HG02759 (cell line): Measurements from ENCODE around the gene LARP4B.

Source experiments
- ATAC-seq: cut with Tn5 transposase; IDR thresholded peaks from one replicate; pipeline ENCODE4 v1.9.1; 2021; ENCODE audit warnings: mild to moderate bottlenecking, moderate library complexity; ENCODE audit not compliant: unreplicated experiment

LARP4B gene

DNA sequence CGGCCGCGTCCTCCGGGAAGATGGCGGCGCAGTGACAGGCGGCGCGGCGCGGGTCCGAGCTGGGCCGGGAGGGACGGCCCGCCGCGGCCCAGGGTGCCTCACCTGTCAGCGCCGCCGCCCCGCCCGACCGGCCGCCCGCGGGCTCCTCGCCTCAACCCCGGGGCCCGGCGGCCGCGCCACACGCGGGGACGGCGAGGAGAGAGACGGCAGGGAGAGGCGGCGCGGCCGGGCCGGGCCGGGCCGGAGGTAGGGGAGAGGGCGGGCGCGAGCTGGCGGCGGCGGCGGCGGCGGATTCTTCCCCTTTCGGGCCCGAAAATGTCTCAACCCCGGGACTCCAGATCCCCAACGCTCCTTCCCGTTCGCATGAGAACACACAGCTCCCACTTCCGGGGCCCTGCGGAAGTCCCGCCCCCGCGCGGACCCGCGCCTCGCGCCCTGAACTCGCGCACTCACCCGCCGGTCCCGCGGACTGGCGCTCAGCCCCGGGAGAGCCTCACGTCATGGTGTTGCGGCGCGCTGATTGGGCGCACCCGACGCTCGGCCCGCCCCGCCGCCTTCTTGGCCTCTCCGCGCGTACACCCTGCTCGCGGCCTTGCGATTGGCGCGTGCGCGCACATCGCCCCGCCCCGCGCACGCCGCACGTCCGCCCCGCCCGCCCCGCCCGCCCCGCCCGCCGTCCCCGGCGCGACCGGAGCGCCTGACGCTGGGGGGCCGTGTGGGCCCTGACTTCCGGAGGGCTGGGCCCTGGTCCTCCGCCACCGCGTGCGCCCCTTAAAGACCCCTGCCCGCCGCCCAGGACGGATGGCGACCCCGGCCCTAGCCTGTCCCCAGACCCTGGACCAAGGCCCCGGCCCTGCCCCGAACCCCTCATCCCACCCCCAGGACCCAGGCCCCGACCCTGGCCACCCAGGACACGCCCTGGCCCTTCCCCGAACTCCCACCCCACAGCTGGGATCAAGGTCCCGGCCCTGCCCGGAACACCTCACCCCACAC lies at the start of gene LARP4B:
Gene LARP4B (minus strand): TSS at position 380 of the 993 bp plus-strand sequence. CDS start 45,984 bp downstream, outside the sequence.
- peak; percentile 93 for ATAC-seq

DNA sequence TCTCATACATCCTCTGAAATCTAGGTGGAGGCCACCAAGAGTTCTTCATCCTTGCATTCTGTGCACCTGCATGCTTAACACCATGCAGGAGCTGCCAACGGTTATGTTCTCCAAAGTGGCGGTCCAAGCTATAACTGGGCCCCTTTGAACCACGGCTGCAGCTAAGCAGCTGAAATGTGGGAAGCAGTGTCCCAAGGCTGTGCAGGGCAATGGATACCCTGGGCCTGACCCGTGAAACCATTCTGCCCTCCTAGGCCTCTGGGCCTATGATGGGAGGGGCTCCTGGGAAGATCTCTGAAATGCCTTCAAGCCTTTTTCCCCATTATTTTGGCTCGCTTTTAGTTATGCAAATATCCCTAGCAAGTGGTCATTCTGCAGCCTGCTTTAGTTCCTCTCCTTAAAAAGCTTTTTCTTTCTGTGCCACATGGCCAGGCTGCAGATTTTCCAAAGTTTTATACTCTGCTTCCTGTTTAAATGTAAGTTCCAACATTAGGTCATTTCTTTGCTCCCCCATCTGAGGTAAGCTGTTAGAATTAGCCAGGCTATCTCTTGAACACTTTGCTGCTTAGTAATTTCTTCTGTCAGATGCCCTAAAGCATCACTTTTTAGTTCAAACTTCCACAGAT lies 49.1 kb upstream of the LARP4B start:
- no peak for ATAC-seq

DNA sequence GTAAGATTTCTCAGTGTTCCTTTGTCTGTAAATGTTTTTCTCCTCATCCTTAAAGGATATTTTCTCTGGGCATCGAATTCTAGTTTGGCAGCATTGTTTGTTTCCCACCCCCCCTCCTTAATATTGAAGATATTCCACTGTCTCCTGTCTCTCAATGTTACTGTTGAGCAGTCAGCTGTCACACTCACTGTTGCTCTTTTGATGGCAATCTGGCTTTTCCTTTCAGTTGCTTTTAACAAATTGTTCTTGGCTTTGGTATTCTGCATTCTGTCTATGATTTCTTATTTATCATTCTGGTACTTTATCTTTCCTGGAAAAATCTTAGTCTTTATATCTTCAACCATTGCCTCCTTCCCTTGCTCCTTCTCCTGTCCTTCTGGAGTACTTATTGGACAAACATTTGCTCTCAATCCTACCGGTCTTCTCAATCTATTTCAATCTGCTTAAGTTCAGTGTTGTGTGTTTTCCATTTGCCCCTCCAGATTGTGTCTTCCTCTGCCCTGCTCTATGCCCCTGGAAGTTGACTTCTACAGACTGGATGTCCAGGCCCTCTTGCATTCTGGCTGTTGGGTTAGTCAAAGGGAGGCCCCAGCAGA lies 47.4 kb upstream of the LARP4B start:
- no peak for ATAC-seq

DNA sequence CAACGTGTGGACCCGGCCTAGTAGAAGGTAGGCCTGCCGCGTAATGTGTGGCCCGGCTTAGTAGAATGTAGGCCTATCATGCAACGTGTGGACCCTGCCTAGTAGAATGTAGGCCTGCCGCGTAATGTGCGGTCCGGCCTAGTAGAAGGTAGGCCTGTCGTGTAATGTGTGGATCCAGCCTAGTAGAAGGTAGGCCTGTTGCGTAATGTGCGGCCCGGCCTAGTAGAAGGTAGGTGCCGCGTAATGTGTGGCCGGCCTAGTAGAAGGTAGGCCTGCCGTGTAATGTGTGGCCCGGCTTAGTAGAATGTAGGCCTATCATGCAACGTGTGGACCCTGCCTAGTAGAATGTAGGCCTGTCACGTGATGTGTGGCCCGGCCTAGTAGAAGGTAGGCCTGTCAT lies 44.8 kb upstream of the LARP4B start:
- no peak for ATAC-seq

DNA sequence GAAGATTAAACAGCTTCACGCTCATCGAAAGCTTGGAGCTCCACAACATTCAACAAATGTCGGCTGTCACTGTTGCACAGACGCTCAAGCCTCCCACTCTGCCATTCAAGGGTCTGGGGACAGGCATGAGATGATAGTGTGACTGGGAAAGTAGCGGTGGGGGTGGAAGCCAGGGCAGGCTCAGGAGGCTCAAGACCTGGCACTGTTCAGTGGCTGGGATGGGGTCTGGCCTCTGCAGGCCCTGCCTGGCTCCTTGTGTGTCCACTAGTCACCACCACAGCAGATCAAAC lies 43.2 kb upstream of the LARP4B start:
- no peak for ATAC-seq

DNA sequence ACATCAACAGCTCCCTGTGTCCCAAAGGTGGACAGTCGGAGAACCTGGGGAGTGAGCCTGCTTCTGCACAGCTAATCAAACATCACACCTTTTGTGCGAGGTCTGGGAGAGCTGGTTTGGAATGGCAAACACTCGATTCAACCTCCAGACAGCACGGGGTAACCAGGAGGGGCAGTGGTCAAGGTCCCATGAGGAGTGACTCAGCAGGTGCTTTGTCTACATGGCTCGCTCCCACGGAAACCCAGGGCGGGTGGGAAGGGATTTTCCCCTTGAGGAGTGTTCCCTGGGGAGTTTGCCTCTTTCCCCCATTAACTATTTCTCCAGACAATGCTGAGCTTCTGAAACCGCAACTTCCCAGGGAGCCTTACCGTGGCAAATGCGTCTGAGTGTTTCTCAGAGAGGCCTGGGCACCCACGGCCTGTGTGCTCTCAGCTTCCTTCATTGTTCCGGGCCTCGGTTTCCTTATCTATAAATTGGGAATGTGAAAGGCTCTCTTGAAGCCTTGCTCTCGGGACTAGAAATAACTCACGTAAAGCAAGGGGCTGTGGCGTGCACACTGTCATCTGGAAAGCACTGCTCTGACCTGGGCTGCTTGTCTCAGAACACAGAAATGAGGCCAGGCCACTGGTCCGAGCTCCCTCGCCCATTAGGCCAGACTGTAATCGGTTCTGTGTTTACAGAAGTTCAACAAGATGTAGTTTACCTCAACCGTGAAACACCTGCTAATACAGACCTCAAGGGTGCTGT lies 42.7 kb upstream of the LARP4B start:
- no peak for ATAC-seq

DNA sequence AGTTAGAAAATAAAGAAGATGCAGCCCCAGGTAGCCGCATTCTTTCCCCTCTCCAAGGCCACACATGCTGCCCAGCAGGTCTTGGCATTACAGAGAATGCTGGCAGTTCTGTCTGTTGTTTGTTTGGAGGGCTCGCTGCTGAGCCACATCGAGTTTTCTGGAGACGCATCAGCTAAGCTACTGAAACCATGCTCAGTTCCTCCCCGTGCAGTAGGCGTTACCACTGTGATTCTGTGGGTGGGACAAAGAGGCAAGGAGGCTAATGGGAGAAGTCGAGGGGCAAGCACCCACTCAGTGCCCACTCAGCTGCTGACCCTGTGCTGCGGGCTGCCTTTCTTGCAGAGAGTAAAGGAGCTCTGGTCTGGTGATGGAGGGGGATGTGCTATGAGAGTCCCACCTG lies 41.3 kb upstream of the LARP4B start:
- no peak for ATAC-seq

DNA sequence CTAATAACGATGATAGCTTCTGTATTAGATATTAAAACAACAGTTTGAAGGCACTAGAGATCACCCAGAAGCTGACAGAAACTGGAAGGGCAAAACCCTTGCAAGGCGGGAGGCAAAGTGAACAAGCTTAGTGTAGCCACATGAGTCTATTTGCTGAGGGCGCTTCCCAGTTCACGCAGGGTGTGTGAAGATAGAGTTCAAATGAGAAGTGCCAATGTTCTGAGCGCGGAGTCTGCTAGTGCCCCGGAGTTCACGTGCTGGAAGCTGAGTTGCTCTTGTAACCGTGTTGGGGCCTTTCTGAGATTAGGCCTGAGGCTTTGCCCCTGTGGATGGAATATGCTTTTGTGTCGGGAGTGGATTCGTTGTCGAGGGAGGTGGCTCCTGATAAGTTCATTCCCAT lies 40.1 kb upstream of the LARP4B start:
- no peak for ATAC-seq

DNA sequence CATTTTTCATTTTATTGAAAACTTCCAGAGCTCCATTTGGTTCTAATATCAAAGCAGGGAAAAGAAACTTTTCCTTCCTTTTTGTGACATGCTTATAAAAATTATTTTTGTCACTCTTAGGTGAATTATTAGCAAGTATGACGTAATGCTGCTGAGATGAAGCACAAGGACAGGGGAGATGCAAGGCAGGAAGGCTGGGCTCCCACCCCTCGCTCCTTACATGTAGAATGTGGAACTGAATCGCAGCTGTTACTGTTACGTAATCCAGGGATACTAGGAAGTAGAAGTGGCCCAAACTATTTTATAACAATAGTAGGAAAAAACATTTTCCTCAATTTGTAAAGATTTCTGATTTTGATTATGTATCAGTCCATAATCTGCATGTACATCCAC lies 39.6 kb upstream of the LARP4B start:
- ATAC-seq = no peak

DNA sequence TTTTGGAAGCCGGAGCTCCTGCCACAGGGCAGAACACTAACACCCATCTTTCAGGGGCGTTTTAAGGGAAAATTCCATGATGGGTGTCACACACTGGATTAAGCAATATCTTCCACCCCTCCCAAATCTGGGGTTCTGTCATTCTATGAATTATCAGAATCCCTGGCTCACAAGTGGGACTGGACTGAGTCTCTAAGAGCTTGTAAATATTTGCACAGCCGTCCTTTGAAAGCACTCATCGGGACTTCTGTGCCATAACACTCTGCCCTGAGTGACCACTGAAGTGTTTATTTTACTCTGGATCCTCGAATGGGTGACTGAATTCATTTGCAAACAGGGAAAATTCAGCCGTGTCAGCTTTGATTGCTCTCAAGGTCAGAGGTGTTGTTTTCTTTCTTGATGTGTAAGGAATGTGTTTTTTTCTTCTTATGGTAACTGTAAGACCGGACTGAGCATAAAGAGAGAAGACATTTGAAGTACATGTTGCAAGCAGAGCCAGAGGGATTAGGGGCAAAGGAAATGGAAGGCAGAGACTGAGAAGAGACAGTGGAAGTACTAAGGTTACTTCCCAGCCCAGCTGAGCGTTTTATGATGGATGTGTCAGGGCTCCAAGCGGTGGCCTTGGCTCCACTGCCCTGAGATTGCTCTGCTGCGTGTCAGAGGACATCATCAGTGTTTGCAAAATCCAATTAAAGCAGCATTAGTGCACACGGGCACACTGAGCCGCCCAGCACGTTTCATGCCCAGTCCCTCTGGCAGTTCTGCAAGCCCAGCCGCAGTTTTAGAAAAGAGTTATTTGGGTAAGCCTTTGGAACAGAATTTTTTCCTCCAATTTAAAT lies 39.0 kb upstream of the LARP4B start:
- ATAC-seq = no peak

DNA sequence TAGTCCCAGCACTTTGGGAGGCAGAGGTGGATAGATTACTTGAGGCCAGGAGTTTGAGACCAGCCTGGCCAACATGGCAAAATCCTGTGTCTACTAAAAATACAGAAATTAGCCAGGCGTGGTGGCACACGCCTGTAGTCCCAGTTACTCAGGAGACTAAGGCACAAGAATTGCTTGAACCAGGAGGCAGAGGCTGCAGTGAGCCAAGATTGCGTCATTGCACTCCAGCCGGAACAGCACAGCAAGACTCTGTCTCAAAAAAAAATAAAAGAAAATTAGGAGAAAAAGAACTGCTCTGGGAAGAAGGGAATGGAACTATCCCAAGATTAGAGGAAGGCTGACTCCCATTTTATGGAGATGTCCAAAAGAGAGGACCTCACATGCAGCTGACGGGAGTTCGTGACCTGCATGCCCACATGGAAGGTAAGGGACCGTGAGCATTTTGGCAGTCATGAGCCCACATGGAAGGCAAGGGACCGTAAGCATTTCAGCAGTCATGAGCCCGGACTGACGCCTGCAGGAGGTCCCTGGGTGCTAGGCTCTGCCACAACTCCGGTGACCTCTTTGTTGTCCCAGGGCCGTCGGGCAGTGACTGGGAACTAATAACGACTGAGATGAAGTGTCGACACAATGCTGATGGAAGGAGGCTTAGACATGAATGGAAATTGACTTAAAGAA lies 38.1 kb upstream of the LARP4B start:
- no peak for ATAC-seq

DNA sequence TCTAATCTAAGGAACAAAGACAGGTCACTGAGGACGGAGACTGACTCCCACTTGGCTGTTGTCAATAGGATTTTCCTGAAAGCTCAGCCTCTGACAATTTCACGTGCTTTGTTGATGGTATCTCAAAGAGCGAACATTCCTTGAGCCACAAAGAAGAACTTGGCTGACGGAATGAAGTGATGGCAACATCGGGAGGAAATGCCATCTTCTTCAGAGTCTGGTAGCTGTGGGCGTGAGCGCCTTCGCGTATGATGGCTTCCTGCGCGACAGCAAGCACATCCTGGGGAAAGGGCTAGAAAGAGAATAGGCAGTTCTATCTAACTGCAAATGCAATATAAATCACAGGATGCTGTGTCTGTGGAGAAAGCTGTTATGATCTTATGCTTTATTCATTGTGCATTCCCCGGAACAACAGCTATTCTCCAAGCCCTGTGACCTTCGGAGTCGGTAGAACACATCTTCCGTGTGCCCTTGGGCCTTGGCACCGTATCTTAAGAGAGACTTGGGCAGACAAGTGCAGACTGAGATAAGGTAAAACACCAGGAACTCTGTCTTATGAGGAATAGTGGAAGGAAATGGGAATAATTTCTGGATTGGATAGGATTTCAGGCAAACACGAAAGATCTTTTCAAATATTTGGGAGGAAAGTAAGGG lies 37.2 kb upstream of the LARP4B start:
- ATAC-seq = no peak

DNA sequence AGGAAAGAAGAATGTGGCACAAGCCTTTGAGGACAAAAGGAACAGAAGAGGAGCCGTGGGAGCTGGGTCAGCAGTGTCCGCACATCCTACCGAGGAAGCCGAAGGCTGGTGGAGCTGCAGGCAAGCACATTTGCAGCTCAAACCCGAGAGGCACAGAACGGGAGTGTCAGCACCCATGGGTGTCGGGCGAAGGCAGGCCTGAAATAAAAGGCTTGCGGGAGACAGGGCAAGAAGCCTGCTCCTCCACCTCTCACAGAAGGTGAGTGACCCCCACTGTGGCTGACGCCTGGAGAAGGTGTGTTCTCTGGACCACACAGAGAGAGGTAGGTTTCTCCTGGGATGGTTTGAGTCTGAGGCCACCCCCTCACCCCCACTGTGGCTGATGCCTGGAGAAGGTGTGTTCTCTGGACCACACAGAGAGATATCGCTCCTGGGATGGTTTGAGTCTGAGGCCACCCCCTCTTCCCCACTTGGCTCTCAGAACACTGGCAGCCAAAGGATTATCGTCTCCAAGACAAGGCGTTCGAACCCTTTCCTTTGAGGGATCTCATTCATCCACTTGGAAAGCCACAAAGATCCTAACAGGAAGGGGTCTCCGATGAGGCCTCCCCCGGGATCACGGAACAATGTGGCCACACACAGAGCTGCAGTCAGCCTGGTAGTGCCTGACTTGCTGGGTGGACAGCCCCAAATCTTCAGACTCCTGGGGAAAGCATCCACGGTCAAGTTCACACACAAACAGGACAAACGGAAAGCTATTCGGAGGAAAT lies 35.1 kb upstream of the LARP4B start:
- no peak for ATAC-seq

DNA sequence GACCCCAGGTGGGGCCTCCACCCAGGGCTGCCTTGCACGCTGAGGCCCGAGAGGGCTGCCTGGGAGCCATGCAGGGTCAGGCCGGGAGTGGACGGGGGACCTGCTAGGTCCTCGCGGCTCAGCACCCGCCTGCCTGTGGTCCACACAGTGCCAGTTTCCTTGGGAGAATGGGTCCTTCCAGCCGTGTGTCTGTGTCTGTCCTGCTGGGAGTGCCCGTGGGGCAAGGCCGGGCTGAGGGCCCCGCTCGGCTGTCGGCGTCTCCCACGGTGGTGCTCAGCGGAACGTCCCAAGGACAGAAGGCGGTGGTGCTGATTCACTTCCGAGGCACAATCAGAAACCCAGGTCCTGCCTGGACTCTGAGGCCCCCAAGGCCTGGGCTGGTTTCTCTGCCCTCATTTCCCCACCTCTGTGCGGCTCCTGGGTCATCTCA lies 33.5 kb upstream of the LARP4B start:
- no peak for ATAC-seq

DNA sequence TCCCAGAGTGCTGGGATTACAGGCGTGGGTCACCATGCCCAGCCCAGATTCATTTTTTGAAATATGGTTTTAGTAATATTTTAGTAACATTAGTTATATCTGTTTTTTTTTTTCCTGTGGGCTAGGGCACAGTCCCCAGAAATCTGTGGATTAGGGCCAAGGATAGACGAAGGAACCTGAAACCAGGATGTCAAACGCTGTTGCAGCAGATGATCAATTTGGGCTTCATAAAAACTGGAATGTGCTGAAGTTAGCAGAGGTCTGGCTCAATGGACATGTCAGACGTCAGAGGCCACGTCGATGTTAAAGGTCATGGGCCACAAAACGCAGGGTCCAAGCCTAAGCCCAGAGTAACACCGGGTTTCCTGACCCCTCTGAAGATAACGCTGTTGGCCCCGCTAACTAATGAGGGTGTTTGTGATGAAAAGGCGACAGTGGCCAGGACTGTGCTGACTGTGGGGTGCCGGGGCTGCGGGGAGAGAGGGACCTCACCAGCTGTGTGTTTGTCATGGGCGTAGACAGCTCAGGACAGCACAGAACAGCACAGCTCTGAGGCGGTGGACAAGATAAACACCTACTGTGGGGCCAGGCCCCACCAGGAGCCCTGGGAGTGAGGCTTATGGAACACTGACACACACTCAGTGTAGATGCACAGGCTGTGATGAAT lies 32.9 kb upstream of the LARP4B start:
- no peak for ATAC-seq

DNA sequence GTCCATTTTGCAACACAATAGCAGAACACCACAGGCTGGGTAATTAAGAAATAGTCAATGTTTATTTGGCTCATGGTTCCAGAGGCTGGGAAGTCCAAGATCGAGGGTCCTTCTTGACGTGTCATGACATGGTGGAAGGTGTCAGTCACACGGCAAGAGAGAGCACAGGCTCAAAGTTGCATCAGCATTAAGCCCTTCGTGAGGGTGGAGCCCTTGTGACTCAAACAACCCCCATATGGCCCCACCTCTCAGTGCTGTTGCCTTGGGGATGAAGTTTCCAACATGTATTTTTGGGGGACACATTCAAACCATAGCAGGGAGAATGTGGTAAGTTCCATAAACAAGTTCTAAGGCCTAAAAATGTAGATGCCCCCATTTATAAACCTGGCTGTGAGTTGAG lies 32.1 kb upstream of the LARP4B start:
- no peak for ATAC-seq

DNA sequence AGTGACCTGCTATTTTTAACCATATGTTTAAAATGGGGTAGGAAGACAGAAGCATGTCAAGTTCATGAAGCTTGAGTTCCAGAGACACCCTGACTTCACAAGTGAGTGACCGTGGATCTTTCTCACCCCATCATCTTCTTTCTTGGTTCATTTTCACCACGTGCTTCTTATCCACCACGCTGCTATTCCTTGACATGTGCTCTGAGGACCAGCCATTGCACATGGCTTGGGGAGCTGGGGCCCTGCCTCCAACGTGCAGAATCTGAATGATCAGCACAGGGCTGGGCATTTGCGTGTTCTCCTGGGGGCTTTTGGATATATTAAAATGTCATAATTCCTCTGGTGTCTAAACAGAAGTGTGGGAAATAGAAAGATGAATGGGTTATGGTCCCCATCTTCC lies 31.7 kb upstream of the LARP4B start:
- ATAC-seq = no peak

DNA sequence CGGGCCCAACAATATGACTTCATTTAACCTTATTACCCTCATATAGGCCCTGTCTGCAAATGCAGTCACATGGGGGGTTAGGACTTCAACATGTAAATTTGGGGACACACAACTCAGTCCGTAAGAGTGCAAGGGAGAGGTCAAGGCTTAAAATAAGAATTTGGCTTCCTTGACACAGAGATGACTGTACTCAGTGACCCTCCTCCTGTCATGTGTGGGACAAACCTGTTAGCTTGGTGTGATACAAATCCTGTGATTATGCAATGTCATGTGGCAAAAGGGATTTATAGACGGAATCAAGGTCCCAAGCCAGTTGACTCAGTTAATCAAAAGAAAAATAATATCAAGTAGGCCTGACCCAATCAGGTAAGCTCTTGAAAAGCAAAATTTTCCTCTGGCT lies 30.8 kb upstream of the LARP4B start:
- no peak for ATAC-seq
